Loucy (cell line): ENCODE results near the gene NFKB1.
"Not testable (repeated sequence)": the region's sequence is repeated elsewhere in the genome, so short reads cannot be mapped to it uniquely, and the experiment has no call there.

Source experiments
- H2AFZ ChIP-seq: fragments of 200-600 bp; sonication (generic); 2 replicates; pipeline ENCODE4 v1.6.0; 2016; ENCODE audit warnings: antibody characterized with exemption, mild to moderate bottlenecking, low read length, moderate library complexity
- H3F3A ChIP-seq: fragments of 200-600 bp; 2 replicates; pipeline ENCODE4 v1.6.0; 2016; ENCODE audit warnings: antibody characterized with exemption, low read depth, mild to moderate bottlenecking
- H3K27me3 ChIP-seq: fragments of 200-600 bp; sonication (generic); 2 replicates; pipeline ENCODE4 v1.6.1; 2014; ENCODE audit warnings: low read length, mild to moderate bottlenecking; ENCODE audit not compliant: insufficient read depth, poor library complexity, severe bottlenecking
- H3K36me3 ChIP-seq: fragments of 200-600 bp; sonication (generic); 2 replicates; pipeline ENCODE4 v1.6.1; 2016; ENCODE audit warnings: low read length; ENCODE audit not compliant: insufficient read depth
- H3K4me1 ChIP-seq: fragments of 200-600 bp; sonication (generic); 2 replicates; pipeline ENCODE4 v1.5.1; 2014; ENCODE audit warnings: low read length, mild to moderate bottlenecking; ENCODE audit not compliant: insufficient read depth, poor library complexity, severe bottlenecking
- H3K4me2 ChIP-seq: fragments of 200-600 bp; sonication (generic); 2 replicates; pipeline ENCODE4 v1.6.0; 2014; ENCODE audit warnings: antibody characterized with exemption, low read length, low read depth, mild to moderate bottlenecking; ENCODE audit not compliant: poor library complexity, severe bottlenecking
- H3K4me3 ChIP-seq: fragments of 200-600 bp; sonication (generic); 2 replicates; pipeline ENCODE4 v1.5.1; 2014; ENCODE audit warnings: low read length, mild to moderate bottlenecking, mixed read lengths; ENCODE audit not compliant: poor library complexity, severe bottlenecking
- H3K79me2 ChIP-seq: fragments of 200-600 bp; sonication (generic); 2 replicates; pipeline ENCODE4 v1.6.1; 2014; ENCODE audit warnings: low read length; ENCODE audit not compliant: insufficient read depth
- H3K9ac ChIP-seq: fragments of 200-600 bp; sonication (generic); 2 replicates; pipeline ENCODE4 v1.6.0; 2014; ENCODE audit warnings: mild to moderate bottlenecking, low read depth, low read length, moderate library complexity; ENCODE audit not compliant: poor library complexity, severe bottlenecking
- H3K9me2 ChIP-seq: fragments of 200-600 bp; sonication (generic); replicated peaks from 2 replicates; pipeline ENCODE4 v1.6.1; 2016; ENCODE audit warnings: low read depth, low read length, mixed read lengths
- H3K9me3 ChIP-seq: fragments of 200-600 bp; sonication (generic); 2 replicates; pipeline ENCODE4 v1.6.1; 2014; ENCODE audit warnings: mild to moderate bottlenecking, antibody characterized with exemption, low read length, low read depth; ENCODE audit not compliant: insufficient read depth
- H4K20me1 ChIP-seq: fragments of 200-600 bp; sonication (generic); 2 replicates; pipeline ENCODE4 v1.6.0; 2014; ENCODE audit warnings: antibody characterized with exemption, low read length, mild to moderate bottlenecking; ENCODE audit not compliant: insufficient read depth, poor library complexity, severe bottlenecking
- EZH2phosphoT487 ChIP-seq: fragments of 200-600 bp; IDR thresholded peaks from 2 replicates; pipeline ENCODE4 v1.6.1; 2018; ENCODE audit warnings: antibody characterized with exemption, mild to moderate bottlenecking, moderate library complexity, borderline replicate concordance
- TF ChIP-seq, protein P1 (sequence below): fragments of 200-600 bp; sonication (generic); conservative IDR thresholded peaks from 2 replicates; pipeline ENCODE4 v1.5.1; 2014; ENCODE audit warnings: mild to moderate bottlenecking, antibody characterized with exemption, low read length

Gene NFKB1

GRCh38 chr4:102478186-102478585, 23.0 kb upstream of the NFKB1 start:
- no peaks in the 10 kb centered on the region for H3K79me2 ChIP-seq
- TF ChIP-seq EZH2phosphoT487 = no peak
- TF ChIP-seq, protein P1, sequence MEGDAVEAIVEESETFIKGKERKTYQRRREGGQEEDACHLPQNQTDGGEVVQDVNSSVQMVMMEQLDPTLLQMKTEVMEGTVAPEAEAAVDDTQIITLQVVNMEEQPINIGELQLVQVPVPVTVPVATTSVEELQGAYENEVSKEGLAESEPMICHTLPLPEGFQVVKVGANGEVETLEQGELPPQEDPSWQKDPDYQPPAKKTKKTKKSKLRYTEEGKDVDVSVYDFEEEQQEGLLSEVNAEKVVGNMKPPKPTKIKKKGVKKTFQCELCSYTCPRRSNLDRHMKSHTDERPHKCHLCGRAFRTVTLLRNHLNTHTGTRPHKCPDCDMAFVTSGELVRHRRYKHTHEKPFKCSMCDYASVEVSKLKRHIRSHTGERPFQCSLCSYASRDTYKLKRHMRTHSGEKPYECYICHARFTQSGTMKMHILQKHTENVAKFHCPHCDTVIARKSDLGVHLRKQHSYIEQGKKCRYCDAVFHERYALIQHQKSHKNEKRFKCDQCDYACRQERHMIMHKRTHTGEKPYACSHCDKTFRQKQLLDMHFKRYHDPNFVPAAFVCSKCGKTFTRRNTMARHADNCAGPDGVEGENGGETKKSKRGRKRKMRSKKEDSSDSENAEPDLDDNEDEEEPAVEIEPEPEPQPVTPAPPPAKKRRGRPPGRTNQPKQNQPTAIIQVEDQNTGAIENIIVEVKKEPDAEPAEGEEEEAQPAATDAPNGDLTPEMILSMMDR = no peak
- H3K9ac ChIP-seq = no peak overlapping the region
- no peak overlapping the region for H3K4me3 ChIP-seq
- no peak overlapping the region for H2AFZ ChIP-seq
- no peaks in the 10 kb centered on the region for H3K36me3 ChIP-seq
- no peaks in the 10 kb centered on the region for H4K20me1 ChIP-seq
- H3K9me2 ChIP-seq = no peaks in the 10 kb centered on the region
- H3K27me3 ChIP-seq = no peaks in the 10 kb centered on the region
- H3K4me2 ChIP-seq = no peak overlapping the region
- H3K4me1 ChIP-seq = no peaks in the 10 kb centered on the region
- no peaks in the 10 kb centered on the region for H3F3A ChIP-seq
- peaks cover 8% of the 10 kb centered on the region; the same call in 1 of the 2 replicates for H3K9me3 ChIP-seq

DNA sequence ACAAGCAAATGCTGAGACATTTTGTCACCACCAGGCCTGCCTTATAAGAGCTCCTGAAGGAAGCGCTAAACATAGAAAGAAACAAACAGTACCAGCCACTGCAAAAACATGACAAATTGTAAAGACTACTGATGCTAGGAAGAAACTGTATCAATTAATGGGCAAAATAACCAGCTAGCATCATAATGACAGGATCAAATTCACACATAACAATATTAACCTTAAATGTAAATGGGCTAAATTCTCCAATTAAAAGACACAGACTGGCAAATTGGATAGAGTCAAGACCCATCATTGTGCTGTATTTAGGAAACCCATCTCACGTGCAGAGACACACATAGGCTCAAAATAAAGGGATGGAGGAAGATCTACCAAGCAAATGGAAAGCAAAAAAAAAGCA, 21.3 kb upstream of the NFKB1 start:
- not testable (repeated sequence) for H4K20me1 ChIP-seq, H3K9ac ChIP-seq, H3K4me3 ChIP-seq, H3K4me1 ChIP-seq, H3F3A ChIP-seq, H2AFZ ChIP-seq, H3K36me3 ChIP-seq, H3K9me2 ChIP-seq, H3K4me2 ChIP-seq, H3K9me3 ChIP-seq, H3K27me3 ChIP-seq, H3K79me2 ChIP-seq

DNA sequence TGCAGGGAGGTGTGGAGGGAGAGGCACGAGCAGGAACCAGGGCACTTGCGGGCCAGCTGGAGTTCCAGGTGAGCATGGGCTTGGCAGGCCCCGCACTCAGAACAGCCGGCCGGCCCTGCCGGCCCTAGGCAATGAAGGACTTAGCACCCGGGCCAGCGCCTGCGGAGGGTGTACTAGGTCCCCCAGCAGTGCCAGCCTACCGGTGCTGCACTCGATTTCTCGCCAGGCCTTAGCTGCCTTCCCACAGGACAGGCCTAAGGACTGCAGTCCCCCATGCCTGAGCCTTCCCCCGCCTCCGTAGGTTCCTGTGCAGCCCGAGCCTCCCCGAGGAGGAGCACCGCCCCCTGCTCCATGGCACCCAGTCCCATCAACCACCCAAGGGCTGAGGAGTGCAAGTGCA, 18.0 kb upstream of the NFKB1 start:
- no peak overlapping the region for H2AFZ ChIP-seq
- H3K27me3 ChIP-seq = no peaks in the 10 kb centered on the region
- H3K9ac ChIP-seq = no peak overlapping the region
- no peaks in the 10 kb centered on the region for H3K9me2 ChIP-seq
- TF ChIP-seq, protein P1 = no peak
- TF ChIP-seq EZH2phosphoT487 = no peak
- H3K4me3 ChIP-seq = no peak overlapping the region
- H3K4me2 ChIP-seq = no peak overlapping the region
- no peaks in the 10 kb centered on the region for H3K4me1 ChIP-seq
- H3K79me2 ChIP-seq = no peaks in the 10 kb centered on the region
- H3K9me3 ChIP-seq = peaks cover 16% of the 10 kb centered on the region
- H3K36me3 ChIP-seq = no peaks in the 10 kb centered on the region; the same call in 1 of the 2 replicates
- H3F3A ChIP-seq = no peaks in the 10 kb centered on the region
- H4K20me1 ChIP-seq = no peaks in the 10 kb centered on the region

DNA sequence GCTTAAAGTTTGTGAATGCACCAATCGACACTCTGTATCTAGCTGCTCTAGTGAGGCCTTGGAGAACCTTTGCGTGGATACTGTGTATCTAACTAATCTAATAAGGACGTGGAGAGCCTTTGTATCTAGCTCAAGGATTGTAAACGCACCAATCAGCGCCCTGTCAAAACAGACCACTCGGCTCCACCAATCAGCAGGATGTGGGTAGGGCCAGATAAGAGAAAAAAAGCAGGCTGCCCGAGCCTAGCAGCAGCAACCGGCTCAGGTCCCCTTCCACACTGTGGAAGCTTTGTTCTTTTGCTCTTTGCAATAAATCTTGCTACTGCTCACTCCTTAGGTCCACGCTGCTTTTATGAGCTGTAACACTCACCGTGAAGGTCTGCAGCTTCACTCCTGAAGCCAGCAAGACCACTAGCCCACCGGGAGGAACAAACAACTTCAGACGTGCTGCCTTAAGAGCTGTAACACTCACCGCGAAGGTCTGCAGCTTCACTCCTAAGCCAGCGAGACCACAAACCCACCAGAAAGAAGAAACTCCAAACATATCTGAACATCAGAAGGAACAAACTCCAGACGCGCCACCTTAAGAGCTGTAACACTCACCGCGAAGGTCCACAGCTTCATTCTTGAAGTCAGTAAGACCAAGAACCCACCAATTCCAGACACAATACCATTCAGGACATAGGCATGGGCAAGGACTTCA, 17.0 kb upstream of the NFKB1 start:
- H3K4me2 ChIP-seq, H3K4me1 ChIP-seq, H3K79me2 ChIP-seq, H3K9ac ChIP-seq, H3K27me3 ChIP-seq, H2AFZ ChIP-seq, H3K9me2 ChIP-seq, H3F3A ChIP-seq, H3K4me3 ChIP-seq, H3K36me3 ChIP-seq, H4K20me1 ChIP-seq: not testable (repeated sequence)
- peaks cover 16% of the 10 kb centered on the region for H3K9me3 ChIP-seq
